ENCODE measurements around the gene DIS3L. TPM values are rescaled to one million over a fixed set of nuclear protein-coding genes. Genes with fewer than 3 reads are reported as not detected.

DIS3L gene
- polyA plus RNA-seq, 2 of the 4 experiments (the other 2 are of a cell fraction): 43.6 to 64.3 TPM

DNA sequence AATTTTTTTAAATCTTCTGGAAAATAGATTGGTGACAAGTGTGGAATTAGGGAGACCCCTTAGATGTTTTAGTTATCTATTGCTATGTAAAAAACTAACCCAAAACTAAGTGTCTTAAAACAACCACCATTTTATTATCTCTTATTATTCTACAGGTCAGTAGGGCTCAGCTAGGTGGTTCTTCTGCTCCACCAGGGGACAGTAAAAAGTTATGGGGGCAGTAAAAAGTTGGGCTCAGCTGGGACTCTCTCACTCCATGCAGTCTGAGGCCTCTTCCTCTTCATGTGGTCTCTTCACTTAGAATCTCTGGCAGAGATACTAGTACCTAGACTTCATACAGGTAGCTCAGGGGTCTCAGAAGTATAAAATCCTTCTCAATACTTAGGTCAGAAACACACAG is 18.0 kb upstream of the DIS3L start:
- no peak for FAIRE-seq
- no peak for ATAC-seq
- POLR2A ChIA-PET: interaction anchor here (0.6 kb wide), 1 partner anchor 764 kb away, joined by 3 read pairs; no protein-coding TSS in a partner anchor
- no peak for DNase-seq (ENCODE audit: low read depth in 1 of 2, low spot score in 1 of 2)
- H3K4me2 ChIP-seq: no peak overlapping the region
- CTCF ChIA-PET: interaction anchor here (0.5 to 1.1 kb wide), 2 partner anchors 53 to 74 kb away, joined by 3 read pairs; no protein-coding TSS in a partner anchor
- peaks cover 3% of the 10 kb centered on the region; the same call in 1 of the 3 replicates for H3K9me3 ChIP-seq
- TF ChIP-seq HOXA7 (CRISPR knock-in tag; IDR thresholded peaks at IDR 0.05) (no peak), SMC3 (IDR thresholded peaks at IDR 0.05) (no peak), REST (IDR thresholded peaks at IDR 0.05) (no peak), ZC3H11A (IDR thresholded peaks at IDR 0.05) (no peak), ELK1 (IDR thresholded peaks at IDR 0.05; ENCODE audit: low read depth, low read length) (no peak), CEBPB (IDR thresholded peaks at IDR 0.05) (no peak), CHD4 (IDR thresholded peaks at IDR 0.05; ENCODE audit: borderline replicate concordance) (no peak), NR3C1 (IDR thresholded peaks at IDR 0.05) (no peak), MAFK (IDR thresholded peaks at IDR 0.05; ENCODE audit: partially characterized antibody) (no peak), BHLHE40 (IDR thresholded peaks at IDR 0.05; ENCODE audit: low read depth, low read length) (no peak), EHF (CRISPR knock-in tag; IDR thresholded peaks at IDR 0.05) (no peak), TP53 (CRISPR knock-in tag; IDR thresholded peaks at IDR 0.05) (no peak), CBX8 (IDR thresholded peaks at IDR 0.05) (no peak), HES2 (IDR thresholded peaks at IDR 0.05) (no peak), KDM1A (IDR thresholded peaks at IDR 0.05; ENCODE audit: low read depth) (no peak)
- TF ChIP-seq, protein P1, sequence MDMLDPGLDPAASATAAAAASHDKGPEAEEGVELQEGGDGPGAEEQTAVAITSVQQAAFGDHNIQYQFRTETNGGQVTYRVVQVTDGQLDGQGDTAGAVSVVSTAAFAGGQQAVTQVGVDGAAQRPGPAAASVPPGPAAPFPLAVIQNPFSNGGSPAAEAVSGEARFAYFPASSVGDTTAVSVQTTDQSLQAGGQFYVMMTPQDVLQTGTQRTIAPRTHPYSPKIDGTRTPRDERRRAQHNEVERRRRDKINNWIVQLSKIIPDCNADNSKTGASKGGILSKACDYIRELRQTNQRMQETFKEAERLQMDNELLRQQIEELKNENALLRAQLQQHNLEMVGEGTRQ (IDR thresholded peaks at IDR 0.05): no peak
- no peak overlapping the region for H3K4me3 ChIP-seq
- no peaks in the 10 kb centered on the region for H3K4me1 ChIP-seq
- H3K27ac ChIP-seq: no peak overlapping the region

- no peak overlapping the region for H3K27ac ChIP-seq
- TF ChIP-seq, protein P1 (IDR thresholded peaks at IDR 0.05): no peak
- no peak for TF ChIP-seq PBX3 (IDR thresholded peaks at IDR 0.05)
- no peak for TF ChIP-seq TP53 (CRISPR knock-in tag; IDR thresholded peaks at IDR 0.05)
- TF ChIP-seq HEYL (CRISPR knock-in tag; IDR thresholded peaks at IDR 0.05): no peak
- TF ChIP-seq ELK1 (IDR thresholded peaks at IDR 0.05; ENCODE audit: low read depth, low read length): no peak
- TF ChIP-seq BHLHE40 (IDR thresholded peaks at IDR 0.05; ENCODE audit: low read depth, low read length): no peak
- TF ChIP-seq TFCP2L1 (CRISPR knock-in tag; IDR thresholded peaks at IDR 0.05): no peak
- TF ChIP-seq HMGXB4 (CRISPR knock-in tag; IDR thresholded peaks at IDR 0.05; ENCODE audit: borderline replicate concordance): no peak
- TF ChIP-seq RAD21 (conservative IDR thresholded peaks at IDR 0.05 in 1 of 2, IDR thresholded peaks at IDR 0.05 in 1 of 2): no peak
- no peak for TF ChIP-seq RFX5 (IDR thresholded peaks at IDR 0.05)
- TF ChIP-seq EHF (CRISPR knock-in tag; IDR thresholded peaks at IDR 0.05): no peak
- peaks cover 3% of the 10 kb centered on the region; the same call in 1 of the 3 replicates for H3K9me3 ChIP-seq
- H3K4me2 ChIP-seq: no peak overlapping the region
- CTCF ChIA-PET: interaction anchor here (1.0 to 3.8 kb wide), 5 partner anchors 9 to 407 kb away, joined by 3 to 24 read pairs (median 3); partner anchors contain the start of gene RAB11A
- H3K4me3 ChIP-seq: no peak overlapping the region
- DNase-seq (ENCODE audit: low read depth in 1 of 2, low spot score in 1 of 2) (no peak), FAIRE-seq (no peak), ATAC-seq (no peak)
- POLR2A ChIA-PET: no interaction called here
- no peaks in the 10 kb centered on the region for H3K4me1 ChIP-seq
- 69% methylated on average over 3 of the region's 3 CpGs for WGBS (ENCODE audit: missing lambda C conversion rate)
Observed at GRCh38 chr15:66276546-66276945, 16.8 kb upstream of the DIS3L start.

Data from A549 (cell line).